NCI-H2196 treated with DMSO at 0.1 percent for 48 hours (cell line): Measurements from ENCODE around the gene FAM184B.
"Not testable (repeated sequence)": the region's sequence is repeated elsewhere in the genome, so short reads cannot be mapped to it uniquely, and the experiment has no call there.

ENCODE experiments used
- DNase-seq: peaks from one replicate; lab custom pipeline; 2025; ENCODE audit not compliant: unreplicated experiment; lab: John Stamatoyannopoulos, UW

Gene FAM184B

DNA sequence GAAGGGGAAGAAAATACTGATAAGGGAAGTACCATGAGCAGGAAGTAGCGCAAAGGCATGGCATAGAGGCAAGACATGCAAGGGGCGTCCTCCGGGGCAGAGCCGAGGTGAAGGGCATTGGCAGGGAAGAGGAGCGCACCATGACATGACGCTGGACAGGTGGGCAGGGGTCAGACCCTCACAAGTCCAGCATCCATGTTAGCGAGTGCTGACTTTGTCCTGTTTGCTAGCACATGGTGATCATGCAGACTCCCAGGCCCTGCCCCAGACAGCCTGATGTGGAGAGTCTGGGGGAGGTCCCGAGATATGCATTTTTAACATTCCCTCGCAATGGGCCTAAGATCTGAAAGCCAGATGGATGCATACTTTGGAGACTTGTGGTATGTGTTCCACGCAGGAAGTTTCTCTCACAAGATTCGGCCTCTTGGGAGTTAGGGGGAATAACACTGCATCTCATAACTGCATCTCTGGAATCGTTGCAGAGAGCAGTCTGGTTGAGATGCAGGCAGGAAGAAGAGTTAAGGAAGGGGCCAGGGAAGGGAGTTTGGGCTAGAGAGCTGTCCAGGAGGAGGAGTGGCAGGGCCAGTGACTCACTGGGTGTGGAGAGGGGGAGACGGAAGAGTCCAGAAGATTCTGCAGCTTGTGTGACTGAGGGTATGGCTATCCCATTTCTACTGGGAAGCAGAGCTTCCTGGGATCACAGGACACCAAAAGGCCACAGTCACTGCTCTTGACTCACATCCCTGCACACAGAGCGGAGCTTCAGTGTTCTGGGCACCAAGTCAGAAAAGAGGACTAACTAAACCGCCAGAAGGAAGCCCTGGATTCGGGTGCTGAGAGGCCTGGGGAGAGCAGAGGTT lies 59.7 kb downstream of the FAM184B start:
- no peak for DNase-seq

DNA sequence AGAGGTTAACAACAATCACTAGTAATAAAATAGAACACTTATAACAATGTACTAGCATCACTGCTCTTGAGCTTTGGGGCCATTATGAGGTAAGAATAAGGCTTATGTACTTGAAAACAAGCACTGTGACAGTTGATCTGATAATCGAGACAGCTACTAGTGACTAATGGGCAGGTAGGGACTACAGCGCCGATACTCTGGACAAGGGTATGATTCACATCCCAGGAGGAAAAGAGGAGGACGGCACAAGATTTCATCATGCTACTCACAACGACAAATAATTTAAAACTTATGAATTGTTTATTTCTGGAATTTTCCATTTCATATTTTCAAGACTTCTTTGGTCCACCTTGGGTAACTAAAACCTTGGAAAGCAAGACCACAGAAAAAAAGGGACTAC lies 62.3 kb downstream of the FAM184B start:
- no peak for DNase-seq

GRCh38 chr4:17718471-17718870 lies 63.0 kb downstream of the FAM184B start:
- no peak for DNase-seq

GRCh38 chr4:17717301-17717700 lies 64.1 kb downstream of the FAM184B start:
- DNase-seq: no peak

DNA sequence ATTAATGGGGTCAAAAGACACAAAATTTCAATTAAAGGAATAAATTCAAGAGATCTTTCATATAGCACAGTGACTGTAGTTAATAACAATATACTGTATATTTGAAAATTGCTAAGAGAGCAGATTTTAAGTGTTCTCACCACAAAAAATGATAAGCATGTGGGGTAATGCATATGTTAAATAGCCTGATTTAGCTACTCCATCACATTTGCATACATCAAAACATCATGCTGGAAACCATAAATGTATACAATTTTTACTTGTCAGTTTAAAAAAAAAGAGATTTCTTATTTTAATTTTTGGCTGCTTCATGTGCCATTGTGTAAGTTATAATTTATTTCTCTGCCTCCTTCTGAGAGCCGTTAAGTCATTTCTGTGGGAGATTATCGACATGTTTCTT lies 65.9 kb downstream of the FAM184B start:
- DNase-seq: no peak

DNA sequence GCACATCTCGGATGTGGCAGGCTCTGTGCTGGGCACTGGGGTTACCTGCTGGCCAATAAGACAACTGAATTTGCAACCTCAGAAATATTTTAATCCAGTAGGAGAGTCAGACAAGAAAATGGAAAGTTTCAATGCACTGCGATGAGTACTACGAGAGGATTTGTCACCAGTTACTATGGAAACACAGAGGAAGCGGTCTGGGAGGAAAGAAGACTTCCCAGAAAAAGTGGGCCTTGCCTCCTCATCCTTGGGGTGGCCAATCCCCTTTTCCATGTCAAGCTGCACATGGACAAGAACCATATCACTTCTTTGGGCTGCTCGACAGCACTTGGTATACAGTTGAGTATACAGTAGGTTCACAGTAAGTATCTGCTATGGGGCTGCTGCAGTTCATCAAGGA lies 67.6 kb downstream of the FAM184B start:
- DNase-seq: no peak

DNA sequence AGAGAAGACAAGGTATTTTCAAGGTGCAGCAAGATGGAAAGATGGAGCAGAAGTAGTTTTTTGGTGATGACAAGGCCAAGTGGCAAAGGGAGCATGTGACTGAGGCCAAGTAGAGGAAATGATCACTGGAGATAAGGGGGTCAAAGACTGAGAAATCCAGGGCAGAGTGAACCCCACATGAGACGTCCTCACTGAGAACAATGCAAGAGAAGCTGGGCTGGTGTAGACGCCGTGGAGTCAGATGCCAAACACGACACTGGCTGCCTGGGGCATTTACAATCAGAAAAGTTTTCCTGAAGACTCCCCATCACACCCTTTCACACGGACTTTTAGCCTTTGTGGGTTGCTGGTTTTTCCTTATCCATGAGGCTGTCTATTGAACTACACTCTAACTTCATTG lies 69.3 kb downstream of the FAM184B start:
- DNase-seq: no peak

DNA sequence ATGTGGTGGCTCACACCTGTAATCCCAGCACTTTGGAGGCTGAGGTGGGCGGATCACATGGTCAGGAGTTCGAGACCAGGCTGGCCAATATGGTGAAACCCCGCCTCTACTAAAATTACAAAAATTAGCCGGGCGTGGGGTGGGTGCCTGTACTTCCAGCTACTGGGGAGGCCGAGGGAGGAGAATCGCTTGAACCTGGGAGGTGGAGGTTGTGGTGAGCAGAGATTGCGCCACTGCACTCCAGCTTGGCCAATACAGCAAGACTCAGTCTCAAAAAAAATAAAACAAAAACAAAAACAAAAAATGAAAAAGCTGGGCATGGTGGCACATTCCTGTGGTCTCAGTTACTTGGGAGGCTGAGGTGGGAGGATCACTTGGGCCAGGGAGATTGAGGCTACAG lies 70.2 kb downstream of the FAM184B start:
- DNase-seq: not testable (repeated sequence)

DNA sequence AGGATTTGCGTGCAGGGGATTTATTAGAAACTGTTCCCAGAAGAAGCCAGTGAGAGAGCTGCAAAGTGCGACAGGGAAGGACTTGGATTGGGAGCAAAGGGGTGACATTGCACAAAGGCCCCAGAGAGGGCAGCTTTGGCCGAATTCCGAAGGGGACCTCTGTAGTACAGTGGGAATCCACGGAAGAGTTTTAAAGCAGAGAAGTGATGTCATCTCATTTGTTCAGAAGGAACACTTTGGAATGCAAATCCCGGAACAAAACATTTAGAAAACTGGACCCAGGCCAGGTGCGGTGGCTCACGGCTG lies 71.7 kb downstream of the FAM184B start:
- DNase-seq: no peak

DNA sequence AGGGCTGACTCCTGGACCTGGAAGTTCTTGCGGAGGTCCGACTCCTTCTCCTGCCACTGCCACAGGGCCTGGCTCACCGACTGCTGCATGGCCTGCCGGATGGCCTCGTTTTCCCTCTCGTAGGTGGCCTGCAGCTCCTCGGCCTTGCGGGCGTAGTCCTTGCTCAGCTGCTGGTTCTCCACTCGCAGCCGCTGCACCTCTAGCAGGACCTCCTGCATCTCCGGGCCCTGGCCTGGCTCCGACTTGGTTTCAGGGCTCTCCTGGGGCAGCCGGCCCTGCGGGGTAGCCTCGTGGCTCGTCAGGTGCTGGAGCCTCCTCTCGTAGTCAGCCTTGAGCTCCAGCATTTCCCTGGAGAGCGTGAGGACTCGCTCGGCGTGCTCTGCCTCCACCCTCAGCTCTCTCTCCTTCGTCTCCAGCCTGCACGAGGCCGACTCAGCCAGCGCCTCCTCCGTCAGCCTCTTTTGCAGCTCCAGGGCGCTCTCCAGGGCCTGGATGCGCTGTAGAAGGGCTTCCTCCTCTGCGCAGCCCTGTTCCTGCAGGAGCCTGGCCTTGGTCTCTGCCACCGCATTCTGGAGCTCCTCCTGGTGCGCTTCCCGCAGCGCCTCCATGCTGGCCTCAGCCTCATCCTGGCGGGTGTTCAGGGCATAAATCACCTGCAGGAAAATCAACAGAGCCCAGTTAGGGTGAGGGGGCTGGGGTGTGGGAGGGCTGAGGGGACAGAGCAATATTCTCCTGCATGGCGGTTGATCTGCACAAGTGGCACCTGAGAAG lies 72.2 kb downstream of the FAM184B start:
- DNase-seq: no peak

DNA sequence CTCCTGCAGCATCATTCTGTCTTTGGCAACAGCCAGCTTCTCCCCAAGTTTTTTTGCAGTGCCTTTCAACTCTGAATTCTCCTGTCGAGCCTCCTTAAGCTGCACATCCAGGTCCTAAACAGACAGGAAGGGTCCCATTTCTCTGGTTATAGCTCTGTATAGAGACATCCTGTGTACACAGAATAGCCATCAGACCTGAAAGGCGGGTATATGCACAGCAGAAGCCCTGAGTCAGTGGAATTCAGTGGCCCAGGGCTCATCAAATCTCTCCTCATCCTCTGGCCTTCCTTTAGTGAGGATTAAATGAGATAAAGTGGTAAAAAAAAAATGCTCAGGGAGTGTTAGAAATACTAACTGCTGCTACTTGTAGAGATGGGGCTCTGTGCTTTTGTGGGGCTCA lies 73.8 kb downstream of the FAM184B start:
- DNase-seq: no peak

DNA sequence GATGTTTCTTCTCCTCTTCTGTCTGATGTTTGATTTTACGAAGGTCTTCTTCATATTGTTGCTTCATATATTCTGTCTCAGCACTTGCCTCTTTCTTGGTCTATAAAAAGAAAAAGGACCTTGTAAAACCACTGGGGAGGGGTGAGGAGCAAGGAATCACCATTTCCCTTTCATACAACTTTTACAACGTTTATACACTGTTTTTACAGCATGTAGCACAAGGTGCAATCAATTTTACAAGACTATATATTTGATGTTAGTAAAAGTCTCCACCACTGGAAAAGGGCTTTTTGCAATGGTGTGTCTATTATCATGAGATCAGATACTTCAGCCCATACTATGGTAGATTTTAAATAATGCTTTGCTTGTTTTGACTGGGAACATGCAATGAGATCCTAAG lies 76.3 kb downstream of the FAM184B start:
- no peak for DNase-seq

- no peak for DNase-seq
Observed at GRCh38 chr4:17704020-17704650, 77.3 kb downstream of the FAM184B start.

DNA sequence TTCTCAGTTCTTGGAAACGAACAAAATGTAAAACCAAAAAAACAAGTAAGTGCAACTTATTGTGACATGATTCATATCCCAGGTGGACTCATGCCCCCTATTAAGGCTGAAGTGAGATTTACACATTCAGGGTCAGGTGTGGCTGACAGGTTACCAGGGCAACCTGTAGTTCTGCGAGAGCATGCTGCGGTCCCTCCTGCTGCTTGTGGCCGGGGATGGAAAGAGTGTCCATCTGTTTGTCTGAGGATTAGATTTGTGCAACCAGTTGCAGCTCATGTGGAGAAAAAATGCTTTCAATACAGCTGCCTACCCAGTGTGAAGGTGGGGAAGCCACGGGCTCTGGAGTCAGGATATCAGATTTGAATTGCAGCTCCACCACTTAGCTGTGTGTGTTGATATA lies 78.8 kb downstream of the FAM184B start:
- no peak for DNase-seq

DNA sequence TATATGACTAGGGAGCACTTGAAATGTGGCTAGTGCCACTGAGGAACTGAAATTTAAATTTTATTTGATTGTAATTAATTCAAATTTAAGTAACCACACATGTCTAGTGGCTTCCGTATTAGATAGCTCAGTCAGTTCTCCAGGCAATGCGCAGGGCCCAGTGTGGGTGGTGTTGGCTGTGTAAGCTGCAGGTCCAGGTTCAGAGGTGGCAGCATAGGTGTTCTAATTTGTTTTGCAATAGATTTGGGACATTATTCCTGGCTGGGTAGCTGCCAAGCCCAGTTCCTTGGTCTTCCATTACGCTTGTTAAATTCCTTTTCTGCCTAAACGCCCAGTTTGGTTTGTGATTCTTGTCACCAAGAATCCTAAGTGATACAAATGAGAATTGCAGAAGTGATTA lies 79.5 kb downstream of the FAM184B start:
- no peak for DNase-seq

GRCh38 chr4:17701138-17701839 lies 80.1 kb downstream of the FAM184B start:
- DNase-seq: no peak

- no peak for DNase-seq
Observed at GRCh38 chr4:17699380-17699779, 82.0 kb downstream of the FAM184B start.

DNA sequence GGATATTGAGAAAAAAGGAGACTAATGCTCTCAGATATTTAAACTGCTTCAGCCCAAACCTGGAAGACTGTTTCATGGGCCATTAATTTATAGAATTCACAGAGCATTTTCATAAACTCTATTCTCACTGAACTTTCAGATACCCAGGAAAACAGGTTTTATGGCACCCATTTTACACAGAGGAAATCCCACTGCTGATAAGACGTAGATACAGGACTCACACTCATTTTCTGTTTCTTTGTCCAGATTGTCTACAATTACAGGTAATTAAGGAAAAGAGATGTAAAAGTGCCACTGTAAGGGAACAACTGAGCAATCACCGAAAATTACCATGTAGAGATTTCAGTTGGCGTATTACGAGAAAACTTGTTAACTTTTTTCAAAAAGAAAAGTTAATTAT lies 83.3 kb downstream of the FAM184B start:
- DNase-seq: no peak

GRCh38 chr4:17695341-17695740 lies 86.1 kb downstream of the FAM184B start:
- DNase-seq: no peak

DNA sequence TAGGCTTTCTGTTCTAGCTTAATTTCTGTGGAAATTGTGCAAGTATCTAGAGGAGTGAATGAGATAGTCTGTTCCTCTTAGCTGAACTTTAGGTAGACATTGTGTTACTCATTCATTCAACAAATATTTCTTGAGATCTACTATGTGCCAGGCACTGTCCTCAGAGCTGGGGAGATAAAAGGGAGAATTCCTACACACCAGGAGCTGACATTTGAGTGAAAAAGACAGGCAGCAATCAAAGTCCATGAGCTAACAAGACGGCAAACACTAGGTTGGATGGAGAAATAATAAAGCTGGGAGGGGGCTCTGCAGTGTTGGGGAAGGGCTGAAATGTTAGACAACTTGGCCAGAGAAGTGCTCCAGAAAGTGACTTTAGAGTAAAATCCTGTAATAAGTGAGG lies 86.9 kb downstream of the FAM184B start:
- no peak for DNase-seq

DNA sequence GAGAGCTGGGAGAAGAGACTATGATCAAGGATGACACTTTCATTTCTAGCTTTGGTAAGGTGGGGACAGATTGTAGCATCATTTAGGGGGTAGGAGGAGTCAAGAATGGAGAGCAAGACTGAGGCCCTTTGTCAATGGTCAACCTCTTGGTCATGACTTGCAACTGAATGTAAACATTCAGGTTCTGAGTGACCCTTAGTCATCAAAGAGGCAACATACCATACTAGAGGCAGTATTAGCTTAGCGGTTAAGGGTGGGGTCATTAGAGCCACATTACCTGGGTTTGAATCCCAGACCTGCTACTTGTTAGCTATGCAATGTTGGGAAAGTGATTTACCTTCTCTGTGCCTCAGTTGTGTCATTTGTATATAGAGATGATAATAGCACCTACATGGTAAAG lies 90.5 kb downstream of the FAM184B start:
- no peak for DNase-seq

- DNase-seq: no peak
Observed at GRCh38 chr4:17690135-17690534, 91.3 kb downstream of the FAM184B start.
